Femur (tissue), 1 donor: ENCODE data around the gene ALOX15.
"Not testable (repeated sequence)": the region's sequence is repeated elsewhere in the genome, so short reads cannot be mapped to it uniquely, and the experiment has no call there.

Source experiments
- DNase-seq: peaks from one replicate; pipeline ENCODE4 v3.0.0-alpha.2; 2017

ALOX15 gene

GRCh38 chr17:4645642-4646041 is 4.2 kb upstream of the ALOX15 start:
- DNase-seq, result no peak

- no peak for DNase-seq
These were observed 2.2 kb upstream of the ALOX15 start for GRCh38 chr17:4643676-4644075.

- no peak for DNase-seq
These were observed 808 bp upstream of the ALOX15 start for GRCh38 chr17:4642286-4642685.

- not testable (repeated sequence) for DNase-seq
These were observed 799 bp downstream of the ALOX15 start for GRCh38 chr17:4640569-4641188.

GRCh38 chr17:4639301-4640059 is 2.0 kb downstream of the ALOX15 start:
- not testable (repeated sequence) for DNase-seq

- not testable (repeated sequence) for DNase-seq
These were observed 2.7 kb downstream of the ALOX15 start for GRCh38 chr17:4638766-4639165.

- no peak for DNase-seq
These were observed 4.9 kb downstream of the ALOX15 start for GRCh38 chr17:4636474-4637100.

- DNase-seq, result no peak
These were observed 5.6 kb downstream of the ALOX15 start for GRCh38 chr17:4635823-4636375.

GRCh38 chr17:4634976-4635375 is 6.5 kb downstream of the ALOX15 start:
- DNase-seq, result no peak

GRCh38 chr17:4633643-4634042 is 7.8 kb downstream of the ALOX15 start:
- no peak for DNase-seq

GRCh38 chr17:4632581-4632920 is 8.9 kb downstream of the ALOX15 start:
- DNase-seq, result no peak

- no peak for DNase-seq
These were observed 9.5 kb downstream of the ALOX15 start for GRCh38 chr17:4631836-4632580.

GRCh38 chr17:4631431-4631830 is 10.0 kb downstream of the ALOX15 start:
- DNase-seq, result no peak

- no peak for DNase-seq
These were observed 14.7 kb downstream of the ALOX15 start for GRCh38 chr17:4626734-4627256.

GRCh38 chr17:4625181-4625617 is 16.3 kb downstream of the ALOX15 start:
- DNase-seq, result peak; percentile 57

- DNase-seq, result not testable (repeated sequence)
These were observed 17.0 kb downstream of the ALOX15 start for GRCh38 chr17:4624451-4624911.

- no peak for DNase-seq
These were observed 18.2 kb downstream of the ALOX15 start for GRCh38 chr17:4623249-4623648.

- no peak for DNase-seq
These were observed 19.1 kb downstream of the ALOX15 start for GRCh38 chr17:4622375-4622774.

- DNase-seq, result no peak
These were observed 20.9 kb downstream of the ALOX15 start for GRCh38 chr17:4620531-4621101.

GRCh38 chr17:4617590-4618351 is 23.7 kb downstream of the ALOX15 start:
- no peak for DNase-seq

GRCh38 chr17:4617090-4617489 is 24.4 kb downstream of the ALOX15 start:
- DNase-seq, result no peak

- DNase-seq, result no peak
These were observed 25.0 kb downstream of the ALOX15 start for GRCh38 chr17:4616476-4616875.
